ENCODE measurements around the gene SLC6A19.

- TF ChIP-seq CTCF (IDR thresholded peaks at IDR 0.05) (no peak), EZH2 (IDR thresholded peaks at IDR 0.05; ENCODE audit: borderline replicate concordance, insufficient read depth, low read depth, low read length, poor library complexity, severe bottlenecking) (no peak)
Observed at GRCh38 chr5:1253456-1254105, 52.2 kb downstream of the SLC6A19 start.

All from B cell (primary cell).